GM12892 (cell line): ENCODE data around the gene RHOT2.
"Not testable (repeated sequence)": the region's sequence is repeated elsewhere in the genome, so short reads cannot be mapped to it uniquely, and the experiment has no call there.

Experiments
- POLR2A ChIP-seq: IDR thresholded peaks from 2 replicates; pipeline ENCODE4 v1.6.1; 2011; ENCODE audit warnings: low read depth, low read length, control low read depth
- POLR2AphosphoS5 ChIP-seq: IDR thresholded peaks from 2 replicates; pipeline ENCODE4 v1.6.1; 2011; ENCODE audit warnings: low read depth, low read length, control low read depth
- TAF1 ChIP-seq: IDR thresholded peaks from 2 replicates; pipeline ENCODE4 v1.6.1; 2011; ENCODE audit warnings: low read depth, mild to moderate bottlenecking, control low read depth, low read length, borderline replicate concordance

DNA sequence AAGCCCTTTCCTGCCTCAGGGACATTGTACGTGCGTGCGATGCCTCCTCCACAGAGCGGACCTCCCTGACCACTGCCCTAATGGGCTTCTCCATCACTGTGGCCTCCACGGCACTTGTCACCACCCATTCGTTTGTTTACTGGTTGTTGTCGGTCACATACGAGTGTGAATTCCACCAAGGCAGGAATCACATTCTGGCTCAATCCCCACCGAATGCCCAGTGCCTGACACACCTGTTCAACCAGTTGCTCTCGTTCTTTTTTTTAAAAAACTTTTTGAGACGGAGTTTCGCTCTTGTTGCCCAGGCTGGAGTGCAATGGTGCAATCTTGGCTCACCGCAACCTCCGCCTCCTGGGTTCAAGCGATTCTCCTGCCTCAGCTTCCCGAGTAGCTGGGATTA is 23.3 kb downstream of the RHOT2 start:
- TF ChIP-seq POLR2A, POLR2AphosphoS5, TAF1: not testable (repeated sequence)
